Transverse colon (tissue), 4 donors: ENCODE data around the gene FBXO21.

Experiments
- POLR2A ChIP-seq: fragments of 450-650 bp; IDR thresholded peaks from one replicate; pipeline ENCODE4 v1.6.1; 2016; ENCODE audit warnings: antibody characterized with exemption, mild to moderate bottlenecking, moderate library complexity
- POLR2AphosphoS5 ChIP-seq, 3 donors: sonication (generic); formaldehyde crosslinking; IDR thresholded peaks; one replicate each; pipeline ENCODE4 v1.6.1; 2016; ENCODE audit warnings: antibody characterized with exemption in 3 of 3
- TF ChIP-seq, protein P1 (sequence below), 5 experiments: fragments of 200-600 bp in 3 of 5; fragments of 450-650 bp in 2 of 5; sonication (generic) in 3 of 5; IDR thresholded peaks; 1 replicate in 2 of 5; 2 replicates in 3 of 5; pipeline ENCODE4 v1.5.1; 2016 to 2017; ENCODE audit warnings: antibody characterized with exemption in 5 of 5, inconsistent platforms in 3 of 5, mild to moderate bottlenecking in 2 of 5, moderate library complexity in 1 of 5

DNA sequence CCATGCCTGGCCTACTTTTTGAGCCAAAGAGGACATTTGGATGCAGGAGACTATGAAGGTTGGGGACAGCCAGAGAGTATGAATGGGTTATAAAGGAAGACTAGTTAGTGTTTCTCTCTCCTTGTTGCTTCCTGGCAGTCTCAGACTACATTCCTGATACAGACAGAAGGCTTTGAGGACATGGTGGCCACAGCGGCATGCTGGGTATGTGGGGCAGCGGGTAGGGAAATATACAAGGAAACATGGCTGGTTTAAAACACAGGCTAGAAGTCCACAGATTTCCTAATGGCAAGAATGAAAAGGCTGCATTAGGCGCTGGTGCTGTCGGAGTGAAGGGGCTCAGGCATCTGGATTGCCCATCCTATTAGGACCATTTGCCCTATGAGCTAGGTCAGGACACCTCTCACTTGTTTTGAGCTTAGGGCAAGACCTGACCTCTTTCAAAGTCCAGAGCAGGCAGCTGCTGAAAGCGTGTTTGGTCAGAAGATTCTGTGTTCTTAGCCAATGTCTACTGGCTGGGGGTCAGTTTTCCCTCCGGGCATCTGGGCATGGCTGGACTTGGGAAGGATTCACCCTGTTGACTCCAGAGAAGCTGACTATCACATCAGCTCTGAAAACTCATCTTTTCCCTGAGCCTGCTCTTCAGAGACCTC lies 20.1 kb upstream of the FBXO21 start:
- TF ChIP-seq POLR2A (no peak), POLR2AphosphoS5 (IDR thresholded peaks at IDR 0.05) (no peak)
- TF ChIP-seq, protein P1, sequence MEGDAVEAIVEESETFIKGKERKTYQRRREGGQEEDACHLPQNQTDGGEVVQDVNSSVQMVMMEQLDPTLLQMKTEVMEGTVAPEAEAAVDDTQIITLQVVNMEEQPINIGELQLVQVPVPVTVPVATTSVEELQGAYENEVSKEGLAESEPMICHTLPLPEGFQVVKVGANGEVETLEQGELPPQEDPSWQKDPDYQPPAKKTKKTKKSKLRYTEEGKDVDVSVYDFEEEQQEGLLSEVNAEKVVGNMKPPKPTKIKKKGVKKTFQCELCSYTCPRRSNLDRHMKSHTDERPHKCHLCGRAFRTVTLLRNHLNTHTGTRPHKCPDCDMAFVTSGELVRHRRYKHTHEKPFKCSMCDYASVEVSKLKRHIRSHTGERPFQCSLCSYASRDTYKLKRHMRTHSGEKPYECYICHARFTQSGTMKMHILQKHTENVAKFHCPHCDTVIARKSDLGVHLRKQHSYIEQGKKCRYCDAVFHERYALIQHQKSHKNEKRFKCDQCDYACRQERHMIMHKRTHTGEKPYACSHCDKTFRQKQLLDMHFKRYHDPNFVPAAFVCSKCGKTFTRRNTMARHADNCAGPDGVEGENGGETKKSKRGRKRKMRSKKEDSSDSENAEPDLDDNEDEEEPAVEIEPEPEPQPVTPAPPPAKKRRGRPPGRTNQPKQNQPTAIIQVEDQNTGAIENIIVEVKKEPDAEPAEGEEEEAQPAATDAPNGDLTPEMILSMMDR (IDR thresholded peaks at IDR 0.05), result no peak
